Endothelial cell of umbilical vein (primary cell): Measurements from ENCODE around the gene TFAP2A. TPM values are rescaled to one million over a fixed set of nuclear protein-coding genes. Genes with fewer than 3 reads are reported as not detected.

Experiments
- BruUV-seq: library from RNA; stranded (reverse); fragments of 400-500 nt; replicated peaks from 2 replicates; lab custom pipeline; 2021; lab: Mats Ljungman, UMichigan
- CTCF ChIA-PET: fragments of 300-600, 350-600 bp; sonication (Branson Sonifier 250); formaldehyde crosslinking; loops from one replicate; lab custom pipeline; 2021; ENCODE audit warnings: antibody characterized with exemption, inconsistent platforms; lab: Charles Lee
- POLR2A ChIA-PET: fragments of 300-600, 350-600 bp; sonication (Branson Sonifier 250); formaldehyde crosslinking; loops from one replicate; lab custom pipeline; 2021; ENCODE audit warnings: antibody characterized with exemption, inconsistent platforms; lab: Charles Lee
- DNase-seq: peaks from one replicate; pipeline ENCODE4 v3.0.0-alpha.2; 2011; ENCODE audit warnings: low read depth, low spot score
- FAIRE-seq: peaks from 2 replicates; lab custom pipeline; 2011; peaks lifted over from hg19 to GRCh38; lab: Jason Lieb, UNC
- H2AFZ ChIP-seq: 2 replicates; pipeline ENCODE4 v1.6.0; 2012; ENCODE audit warnings: low read depth, low read length, control low read depth, inconsistent platforms
- H3K27ac ChIP-seq: 2 replicates; pipeline ENCODE4 v1.5.1; 2011; ENCODE audit warnings: low read depth, mild to moderate bottlenecking, control low read depth, low read length, moderate library complexity; ENCODE audit not compliant: insufficient read depth
- H3K27me3 ChIP-seq, 2 experiments: 2 replicates each; pipeline versions ENCODE4 v1.6.0 to v1.6.1; 2011; ENCODE audit warnings: low read length in 2 of 2, mixed read lengths in 1 of 2; ENCODE audit not compliant: control insufficient read depth in 2 of 2, insufficient read depth in 2 of 2
- H3K36me3 ChIP-seq, 2 experiments: 2 replicates in 1 of 2; 3 replicates in 1 of 2; pipeline ENCODE4 v1.5.1; 2011; ENCODE audit warnings: low read length in 2 of 2, mild to moderate bottlenecking in 1 of 2, moderate library complexity in 1 of 2; ENCODE audit not compliant: control insufficient read depth in 2 of 2, insufficient read depth in 2 of 2; ENCODE audit errors: extremely low read depth in 1 of 2
- H3K4me1 ChIP-seq: 3 replicates; pipeline ENCODE4 v1.5.1; 2011; ENCODE audit warnings: mild to moderate bottlenecking, low read length; ENCODE audit not compliant: control insufficient read depth, insufficient read depth; ENCODE audit errors: extremely low read depth
- H3K4me2 ChIP-seq: 2 replicates; pipeline ENCODE4 v1.6.1; 2011; ENCODE audit warnings: low read length, control low read depth, mixed read lengths; ENCODE audit not compliant: insufficient read depth
- H3K4me3 ChIP-seq, 3 experiments: fragments of 200-600 bp in 1 of 3; sonication (generic), shearing (Covaris generic) in 1 of 3; replicated peaks in 1 of 3; 2 replicates each; pipeline ENCODE4 v1.5.1; 2011 to 2016; ENCODE audit warnings: control low read depth in 3 of 3, low read length in 3 of 3, mild to moderate bottlenecking in 2 of 3, inconsistent platforms in 1 of 3, low read depth in 1 of 3, moderate library complexity in 1 of 3; ENCODE audit not compliant: insufficient read depth in 1 of 3
- H3K79me2 ChIP-seq: 2 replicates; pipeline ENCODE4 v1.6.0; 2012; ENCODE audit warnings: low read length, inconsistent platforms; ENCODE audit not compliant: control insufficient read depth, insufficient read depth
- H3K9ac ChIP-seq: replicated peaks from 2 replicates; pipeline ENCODE3; 2011; ENCODE audit warnings: low read length, control low read depth; ENCODE audit not compliant: insufficient read depth; ENCODE audit errors: extremely low read depth
- H3K9me1 ChIP-seq: replicated peaks from 3 replicates; pipeline ENCODE4 v1.6.0; 2011; ENCODE audit warnings: mild to moderate bottlenecking, low read length; ENCODE audit not compliant: control insufficient read depth, insufficient read depth; ENCODE audit errors: extremely low read depth
- H3K9me3 ChIP-seq: replicated peaks from 2 replicates; pipeline ENCODE4 v1.5.1; 2012; ENCODE audit warnings: low read length, inconsistent platforms; ENCODE audit not compliant: control insufficient read depth, insufficient read depth
- H4K20me1 ChIP-seq: replicated peaks from 2 replicates; pipeline ENCODE3; 2011; ENCODE audit warnings: mild to moderate bottlenecking, low read length; ENCODE audit not compliant: control insufficient read depth, insufficient read depth; ENCODE audit errors: extremely low read depth
- EZH2 ChIP-seq: IDR thresholded peaks from 2 replicates; pipeline ENCODE4 v1.6.1; 2012; ENCODE audit warnings: borderline replicate concordance, low read depth, mild to moderate bottlenecking, moderate library complexity, low read length, inconsistent platforms; ENCODE audit not compliant: severe bottlenecking
- FOS ChIP-seq: IDR thresholded peaks from 2 replicates; pipeline ENCODE4 v1.6.1; 2011; ENCODE audit warnings: mild to moderate bottlenecking, low read length, moderate library complexity, borderline replicate concordance; ENCODE audit not compliant: insufficient read depth
- GATA2 ChIP-seq: IDR thresholded peaks from 2 replicates; pipeline ENCODE4 v1.7.0; 2011; ENCODE audit warnings: low read depth, mild to moderate bottlenecking, moderate library complexity, mixed read lengths, low read length; ENCODE audit not compliant: insufficient read length, insufficient read depth
- JUN ChIP-seq: IDR thresholded peaks from 2 replicates; pipeline ENCODE4 v1.6.1; 2011; ENCODE audit warnings: borderline replicate concordance, low read depth; ENCODE audit not compliant: insufficient read length, insufficient read depth
- MYC ChIP-seq: IDR thresholded peaks from one replicate; pipeline ENCODE4 v1.6.1; 2011; ENCODE audit warnings: mild to moderate bottlenecking, low read depth, low read length
- POLR2A ChIP-seq: IDR thresholded peaks from 2 replicates; pipeline ENCODE4 v1.6.1; 2012; ENCODE audit warnings: low read depth, mild to moderate bottlenecking, control low read depth, low read length
- POLR2AphosphoS5 ChIP-seq: IDR thresholded peaks from 2 replicates; pipeline ENCODE4 v1.6.1; 2012; ENCODE audit warnings: low read depth, mild to moderate bottlenecking, control low read depth, low read length, moderate library complexity; ENCODE audit not compliant: insufficient read depth
- dilution Hi-C: fragments of 300-500 bp; cut with MboI; formaldehyde crosslinking; loops from one replicate; pipeline ENCODE4 v1.15.0; 2019; ENCODE audit warnings: low sequenced_read_pairs; ENCODE audit not compliant: extremely low pct_ligation_motif_present
- intact Hi-C: fragments of 100-400 bp; cut with micrococcal nuclease; formaldehyde crosslinking; loops from one replicate; pipeline ENCODE4 v1.10.0; 2022
- polyA plus RNA-seq, 4 experiments: library from polyadenylated mRNA; depleted of rRNA in 3 of 4; stranded (reverse) in 3 of 4; unstranded in 1 of 4; fragments of >200 nt; gene quantifications; 2 replicates each; pipeline versions ENCODE4 v1.2.1 to v1.2.3, GENCODE V29; 2011 to 2012; ENCODE audit warnings: missing spikeins in 1 of 4
- total RNA-seq: library from RNA; stranded (reverse); gene quantifications from 2 replicates; pipeline ENCODE4 v1.2.3, GENCODE V29; 2021
- TF ChIP-seq, protein P1 (sequence below), 2 donors: IDR thresholded peaks; 1 replicate in 1 of 2; 2 replicates in 1 of 2; pipeline ENCODE4 v1.5.1; 2011; ENCODE audit warnings: low read length in 2 of 2, mild to moderate bottlenecking in 2 of 2, moderate library complexity in 2 of 2, control low read depth in 1 of 2, inconsistent platforms in 1 of 2, low read depth in 1 of 2; ENCODE audit not compliant: insufficient read depth in 1 of 2; ENCODE audit errors: extremely low read depth in 1 of 2
- TF ChIP-seq, protein P2 (sequence below): IDR thresholded peaks from 2 replicates; pipeline ENCODE4 v1.6.1; 2011; ENCODE audit not compliant: insufficient read depth, insufficient read length

The TFAP2A gene
- total and polyA plus RNA-seq, 2 donors (not counting 3 experiments of a cell fraction or from before 2014, with no cell fraction given), result 0.06 TPM; not detected in 1

DNA sequence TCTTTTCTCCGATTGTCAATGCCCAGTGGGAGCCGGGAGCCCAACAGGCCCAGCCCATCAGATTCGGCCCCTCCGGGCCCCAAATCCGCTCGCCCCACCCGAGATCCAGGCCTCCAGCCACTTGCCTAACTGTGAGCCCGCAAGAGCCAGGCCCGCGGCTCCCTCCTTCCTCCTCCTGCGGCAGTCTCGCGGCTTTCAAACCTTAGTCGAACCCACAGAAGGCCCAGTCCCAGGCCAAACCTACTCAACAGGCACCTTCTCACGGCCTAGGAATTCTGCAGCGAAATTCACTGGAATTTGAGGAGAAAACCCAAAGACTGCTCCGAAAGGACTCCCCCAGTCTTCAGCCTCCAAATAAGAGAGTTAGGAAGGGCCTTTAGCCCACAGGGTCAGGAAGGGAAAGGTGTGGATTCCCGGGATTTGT is 2.8 kb upstream of the TFAP2A start:
- dilution Hi-C loops (no loop called here), intact Hi-C loops (no loop called here)
- FAIRE-seq (no peak), DNase-seq (no peak)
- no peaks in the 10 kb centered on the region for H4K20me1 ChIP-seq
- H3K9ac ChIP-seq, result no peak overlapping the region
- ChIA-PET POLR2A (no interaction called here), CTCF (interaction anchor here (0.6 to 1.2 kb wide), 2 partner anchors 12 to 341 kb away, joined by 3 to 4 read pairs; no protein-coding TSS in a partner anchor)
- TF ChIP-seq JUN, result no peak
- no peak for TF ChIP-seq POLR2A
- TF ChIP-seq EZH2, result no peak
- TF ChIP-seq, protein P1, sequence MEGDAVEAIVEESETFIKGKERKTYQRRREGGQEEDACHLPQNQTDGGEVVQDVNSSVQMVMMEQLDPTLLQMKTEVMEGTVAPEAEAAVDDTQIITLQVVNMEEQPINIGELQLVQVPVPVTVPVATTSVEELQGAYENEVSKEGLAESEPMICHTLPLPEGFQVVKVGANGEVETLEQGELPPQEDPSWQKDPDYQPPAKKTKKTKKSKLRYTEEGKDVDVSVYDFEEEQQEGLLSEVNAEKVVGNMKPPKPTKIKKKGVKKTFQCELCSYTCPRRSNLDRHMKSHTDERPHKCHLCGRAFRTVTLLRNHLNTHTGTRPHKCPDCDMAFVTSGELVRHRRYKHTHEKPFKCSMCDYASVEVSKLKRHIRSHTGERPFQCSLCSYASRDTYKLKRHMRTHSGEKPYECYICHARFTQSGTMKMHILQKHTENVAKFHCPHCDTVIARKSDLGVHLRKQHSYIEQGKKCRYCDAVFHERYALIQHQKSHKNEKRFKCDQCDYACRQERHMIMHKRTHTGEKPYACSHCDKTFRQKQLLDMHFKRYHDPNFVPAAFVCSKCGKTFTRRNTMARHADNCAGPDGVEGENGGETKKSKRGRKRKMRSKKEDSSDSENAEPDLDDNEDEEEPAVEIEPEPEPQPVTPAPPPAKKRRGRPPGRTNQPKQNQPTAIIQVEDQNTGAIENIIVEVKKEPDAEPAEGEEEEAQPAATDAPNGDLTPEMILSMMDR (IDR thresholded peaks at IDR 0.05; ENCODE audit: extremely low read depth in 1 of 2, insufficient read depth in 1 of 2, low read depth in 1 of 2, low read length in 2 of 2), result no peak
- no peak for TF ChIP-seq POLR2AphosphoS5
- TF ChIP-seq FOS, result no peak
- no peak for TF ChIP-seq MYC
- no peak for TF ChIP-seq GATA2
- TF ChIP-seq, protein P2, sequence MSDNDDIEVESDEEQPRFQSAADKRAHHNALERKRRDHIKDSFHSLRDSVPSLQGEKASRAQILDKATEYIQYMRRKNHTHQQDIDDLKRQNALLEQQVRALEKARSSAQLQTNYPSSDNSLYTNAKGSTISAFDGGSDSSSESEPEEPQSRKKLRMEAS, result no peak
- H3K4me1 ChIP-seq, result peaks cover 5% of the 10 kb centered on the region
- BruUV-seq, result no TSS peak
- no peaks in the 10 kb centered on the region for H3K36me3 ChIP-seq
- H3K79me2 ChIP-seq, result no peaks in the 10 kb centered on the region
- no peaks in the 10 kb centered on the region for H3K9me3 ChIP-seq
- no peak overlapping the region for H3K4me3 ChIP-seq
- peaks cover 94 to 98% of the 10 kb centered on the region in 2 experiments for H3K27me3 ChIP-seq
- no peak overlapping the region for H3K4me2 ChIP-seq
- no peak overlapping the region for H3K27ac ChIP-seq
- no peak overlapping the region for H2AFZ ChIP-seq
- H3K9me1 ChIP-seq, result no peaks in the 10 kb centered on the region
